MCF 10A (cell line): ENCODE results near the gene FBXL12. TPM values are rescaled to one million over a fixed set of nuclear protein-coding genes. Genes with fewer than 3 reads are reported as not detected.
"Not testable (repeated sequence)": the region's sequence is repeated elsewhere in the genome, so short reads cannot be mapped to it uniquely, and the experiment has no call there.

Experiments used
- BruUV-seq: library from RNA; stranded (reverse); fragments of 400-500 nt; replicated peaks from 2 replicates; lab custom pipeline; 2021; lab: Mats Ljungman, UMichigan
- CTCF ChIA-PET: fragments of 300-600 bp; sonication (Branson Sonifier 250); formaldehyde crosslinking; extraction: SDS; loops from one replicate; lab custom pipeline; 2021; ENCODE audit warnings: antibody characterized with exemption, inconsistent platforms; lab: Yijun Ruan, JAX
- POLR2A ChIA-PET: fragments of 300-600, 350-650 bp; sonication (Branson Sonifier 250); formaldehyde crosslinking; extraction: SDS; loops from one replicate; lab custom pipeline; 2020; ENCODE audit warnings: antibody characterized with exemption, inconsistent platforms; lab: Yijun Ruan, JAX
- DNase-seq: peaks from one replicate; pipeline ENCODE4 v3.0.0-alpha.2; 2018; ENCODE audit not compliant: unreplicated experiment
- H3K27ac Mint-ChIP-seq: one replicate; pipeline ENCODE4 v1.8.0; 2022; ENCODE audit warnings: mild to moderate bottlenecking, low read depth, mixed read lengths; ENCODE audit not compliant: unreplicated experiment
- H3K27me3 Mint-ChIP-seq: one replicate; pipeline ENCODE4 v1.8.0; 2022; ENCODE audit warnings: mixed read lengths; ENCODE audit not compliant: insufficient read depth, unreplicated experiment
- H3K36me3 Mint-ChIP-seq: one replicate; pipeline ENCODE4 v1.8.0; 2022; ENCODE audit warnings: mild to moderate bottlenecking, moderate library complexity, mixed read lengths; ENCODE audit not compliant: insufficient read depth, unreplicated experiment
- H3K4me1 Mint-ChIP-seq: one replicate; pipeline ENCODE4 v1.8.0; 2022; ENCODE audit warnings: mixed read lengths; ENCODE audit not compliant: insufficient read depth, unreplicated experiment
- H3K4me3 Mint-ChIP-seq: one replicate; pipeline ENCODE4 v1.8.0; 2022; ENCODE audit warnings: mild to moderate bottlenecking, moderate library complexity, mixed read lengths; ENCODE audit not compliant: unreplicated experiment
- H3K9me3 Mint-ChIP-seq: one replicate; pipeline ENCODE4 v1.8.0; 2022; ENCODE audit warnings: mixed read lengths; ENCODE audit not compliant: unreplicated experiment
- intact Hi-C: fragments of 100-400 bp; cut with micrococcal nuclease; formaldehyde crosslinking; loops from 2 replicates; pipeline ENCODE4 v1.14.1; 2022
- total RNA-seq: library from RNA; stranded (reverse); gene quantifications from 2 replicates; pipeline ENCODE4 v1.2.3, GENCODE V29; 2022
- TF ChIP-seq, protein P1 (sequence below): fragments of 200-600 bp; IDR thresholded peaks from one replicate; pipeline ENCODE4 v1.8.0; 2022; ENCODE audit warnings: antibody characterized with exemption, mild to moderate bottlenecking; ENCODE audit not compliant: unreplicated experiment

The FBXL12 gene
- total RNA-seq, 1 experiment from 2014 or later = 27.4 TPM

DNA sequence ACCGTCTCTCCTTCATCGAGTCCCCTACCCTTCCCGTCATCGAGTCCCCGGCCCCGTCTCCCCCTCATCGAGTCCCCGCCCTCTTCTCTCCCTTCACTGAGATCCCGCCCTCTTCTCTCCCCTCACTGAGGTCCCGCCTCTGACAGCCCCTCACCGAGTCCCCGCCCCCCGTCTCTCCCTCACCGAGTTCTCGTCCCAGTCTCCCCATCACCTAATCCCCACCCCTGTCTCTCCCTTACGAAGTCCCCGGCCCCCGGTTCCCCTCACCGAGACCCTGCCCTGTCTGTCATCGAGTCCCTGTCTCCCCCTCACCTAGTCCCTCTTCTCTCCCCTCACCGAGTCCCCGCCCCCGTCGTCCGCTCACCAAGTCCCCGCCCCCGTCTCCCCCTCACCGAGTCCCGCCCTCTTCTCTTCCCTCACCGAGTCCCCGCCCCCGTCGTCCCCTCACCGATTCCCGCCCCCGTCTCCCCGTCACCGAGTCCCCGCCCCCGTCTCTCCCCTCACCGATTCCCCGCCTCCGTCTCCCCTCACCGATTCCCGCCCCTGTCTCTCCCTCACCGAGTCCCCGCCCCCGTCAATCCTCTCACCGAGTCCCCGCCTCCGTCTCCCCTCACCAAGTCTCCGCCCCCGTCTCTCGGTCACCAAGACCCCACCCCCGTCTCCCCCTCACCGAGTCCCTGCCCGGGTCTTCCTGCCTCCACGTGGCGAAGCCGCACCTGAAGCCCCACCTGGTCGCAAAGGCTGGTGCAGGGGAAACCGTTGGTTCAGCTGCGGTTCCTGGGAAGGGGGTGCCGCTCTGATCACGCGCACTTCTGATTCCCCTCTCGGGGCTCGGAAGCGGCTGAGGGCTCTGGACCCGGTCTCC, 26.4 kb downstream of the FBXL12 start:
- peak overlapping the region; percentile 84 for H3K27ac Mint-ChIP-seq
- intact Hi-C loops = loop anchor here (1.0 to 10.0 kb wide), 3 partner anchors 358 to 652 kb away; partner anchors contain the start of genes ZNF266 and ZNF317
- peak overlapping the region; percentile 87 for H3K4me3 Mint-ChIP-seq
- TF ChIP-seq, protein P1, sequence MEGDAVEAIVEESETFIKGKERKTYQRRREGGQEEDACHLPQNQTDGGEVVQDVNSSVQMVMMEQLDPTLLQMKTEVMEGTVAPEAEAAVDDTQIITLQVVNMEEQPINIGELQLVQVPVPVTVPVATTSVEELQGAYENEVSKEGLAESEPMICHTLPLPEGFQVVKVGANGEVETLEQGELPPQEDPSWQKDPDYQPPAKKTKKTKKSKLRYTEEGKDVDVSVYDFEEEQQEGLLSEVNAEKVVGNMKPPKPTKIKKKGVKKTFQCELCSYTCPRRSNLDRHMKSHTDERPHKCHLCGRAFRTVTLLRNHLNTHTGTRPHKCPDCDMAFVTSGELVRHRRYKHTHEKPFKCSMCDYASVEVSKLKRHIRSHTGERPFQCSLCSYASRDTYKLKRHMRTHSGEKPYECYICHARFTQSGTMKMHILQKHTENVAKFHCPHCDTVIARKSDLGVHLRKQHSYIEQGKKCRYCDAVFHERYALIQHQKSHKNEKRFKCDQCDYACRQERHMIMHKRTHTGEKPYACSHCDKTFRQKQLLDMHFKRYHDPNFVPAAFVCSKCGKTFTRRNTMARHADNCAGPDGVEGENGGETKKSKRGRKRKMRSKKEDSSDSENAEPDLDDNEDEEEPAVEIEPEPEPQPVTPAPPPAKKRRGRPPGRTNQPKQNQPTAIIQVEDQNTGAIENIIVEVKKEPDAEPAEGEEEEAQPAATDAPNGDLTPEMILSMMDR = no peak
- peaks cover 11% of the 10 kb centered on the region for H3K4me1 Mint-ChIP-seq
- DNase-seq = peak; percentile 76
- no peaks in the 10 kb centered on the region for H3K27me3 Mint-ChIP-seq
- BruUV-seq = no TSS peak
- ChIA-PET CTCF (no interaction called here), POLR2A (interaction anchor here (0.6 kb wide), 1 partner anchor 26 kb away, joined by 5 read pairs; the partner anchor contains the start of gene FBXL12)
- H3K9me3 Mint-ChIP-seq = no peaks in the 10 kb centered on the region
- H3K36me3 Mint-ChIP-seq = peaks cover 7% of the 10 kb centered on the region

DNA sequence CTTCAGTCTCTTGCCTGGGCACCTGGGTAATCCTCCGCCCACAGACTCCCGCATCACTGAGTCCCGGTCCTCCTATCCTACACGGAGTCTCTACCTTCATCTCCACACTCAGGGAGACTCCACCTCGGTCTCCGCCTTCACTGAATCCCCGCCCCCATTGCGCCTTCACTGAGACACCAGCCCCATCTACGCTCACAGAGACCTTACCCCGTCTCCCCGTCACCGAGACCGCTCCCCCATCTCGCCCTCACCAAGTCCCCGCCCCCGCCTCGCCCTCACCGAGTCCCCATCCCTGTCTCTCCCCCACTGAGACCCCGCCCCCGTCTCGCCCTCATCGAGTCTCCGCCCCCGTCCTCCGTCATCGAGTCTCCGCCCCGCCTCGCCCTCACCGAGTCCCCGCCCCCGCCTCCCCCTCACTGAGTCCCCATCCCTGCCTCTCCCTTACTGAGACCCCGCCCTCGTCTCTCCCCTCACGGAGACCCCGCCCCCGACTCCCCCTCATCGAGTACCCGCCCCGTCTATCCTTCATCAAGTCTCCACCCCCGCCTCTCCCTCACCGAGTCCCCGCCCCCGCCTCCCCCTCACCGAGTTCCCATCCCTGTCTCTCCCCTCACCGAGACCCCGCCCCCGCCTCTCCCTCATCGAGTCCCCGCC, 27.2 kb downstream of the FBXL12 start:
- no TSS peak for BruUV-seq
- intact Hi-C loops = loop anchor here (1.0 to 10.0 kb wide), 3 partner anchors 357 to 651 kb away; partner anchors contain the start of genes ZNF266 and ZNF317
- Mint-ChIP-seq H3K36me3 (peaks cover 7% of the 10 kb centered on the region), H3K4me3 (peak overlapping the region; percentile 87), H3K27me3 (no peaks in the 10 kb centered on the region), H3K4me1 (peaks cover 10% of the 10 kb centered on the region), H3K27ac (peak overlapping the region; percentile 84), H3K9me3 (no peaks in the 10 kb centered on the region)
- POLR2A ChIA-PET = interaction anchor here (0.6 to 1.9 kb wide), 5 partner anchors 23 to 1128 kb away, joined by 3 to 6 read pairs (median 4); partner anchors contain the start of gene ZNF846
- TF ChIP-seq, protein P1 = no peak
- CTCF ChIA-PET = interaction anchor here (0.6 to 2.5 kb wide), 6 partner anchors 23 to 208 kb away, joined by 3 to 23 read pairs (median 14); partner anchors contain the start of gene ZNF121
- peak; percentile 87 for DNase-seq

DNA sequence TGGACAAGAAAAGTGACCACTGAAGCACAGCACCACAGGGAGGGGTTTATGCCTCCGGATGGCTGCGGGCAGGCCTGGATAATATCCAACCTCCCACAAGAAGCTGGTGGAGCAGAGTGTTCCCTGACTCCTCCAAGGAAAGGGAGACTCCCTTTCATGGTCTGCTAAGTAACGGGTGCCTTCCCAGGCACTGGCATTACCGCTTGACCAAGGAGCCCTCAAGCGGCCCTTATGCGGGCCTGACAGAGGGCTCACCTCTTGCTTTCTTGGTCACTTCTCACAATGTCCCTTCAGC, 27.9 kb downstream of the FBXL12 start:
- CTCF ChIA-PET = interaction anchor here (0.6 to 2.5 kb wide), 14 partner anchors 7 to 656 kb away, joined by 3 to 23 read pairs (median 4); partner anchors contain the start of gene ZNF121
- DNase-seq, H3K4me1 Mint-ChIP-seq, H3K27me3 Mint-ChIP-seq, H3K9me3 Mint-ChIP-seq, BruUV-seq, H3K27ac Mint-ChIP-seq, H3K36me3 Mint-ChIP-seq: not testable (repeated sequence)
- intact Hi-C loops = loop anchor here (5.0 to 10.0 kb wide), 2 partner anchors 356 to 479 kb away; partner anchors contain the start of gene ZNF266
- peak overlapping the region; percentile 87 for H3K4me3 Mint-ChIP-seq
- POLR2A ChIA-PET = interaction anchor here (0.6 to 1.9 kb wide), 5 partner anchors 22 to 1127 kb away, joined by 3 to 6 read pairs (median 4); partner anchors contain the start of gene ZNF846

DNA sequence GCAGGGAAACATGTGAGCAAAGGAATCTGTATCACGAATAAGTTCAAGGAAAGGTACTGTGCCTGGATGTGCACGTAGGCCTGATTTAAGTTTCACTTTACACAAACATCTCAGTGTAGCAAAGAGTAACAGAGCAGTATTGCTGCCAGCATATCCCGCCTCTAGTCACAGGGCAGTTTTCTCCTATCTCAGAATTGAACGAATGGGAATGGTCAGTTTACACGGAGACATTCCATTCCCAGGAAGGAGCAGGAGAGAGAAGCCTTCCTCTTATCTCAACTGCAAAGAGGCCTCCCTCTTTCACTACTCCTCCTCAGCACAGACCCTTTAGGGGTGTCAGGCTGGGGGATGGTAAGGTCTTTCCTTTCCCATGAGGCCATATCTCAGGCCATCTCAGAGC, 29.3 kb downstream of the FBXL12 start:
- H3K36me3 Mint-ChIP-seq, H3K9me3 Mint-ChIP-seq, BruUV-seq, H3K27me3 Mint-ChIP-seq, intact Hi-C loops, H3K4me3 Mint-ChIP-seq, H3K27ac Mint-ChIP-seq, DNase-seq: not testable (repeated sequence)
- ChIA-PET CTCF (interaction anchor here (0.6 to 2.5 kb wide), 8 partner anchors 142 to 584 kb away, joined by 4 to 23 read pairs (median 8); partner anchors contain the start of gene ZNF121), POLR2A (interaction anchor here (1.9 kb wide), 1 partner anchor 204 kb away, joined by 6 read pairs; no protein-coding TSS in a partner anchor)
- H3K4me1 Mint-ChIP-seq = peaks cover 16% of the 10 kb centered on the region
